HG03108 (cell line): ENCODE data around the gene SHOC2.

Source experiments
- ATAC-seq: cut with Tn5 transposase; IDR thresholded peaks from one replicate; pipeline ENCODE4 v1.9.1; 2021; ENCODE audit warnings: moderate library complexity; ENCODE audit not compliant: unreplicated experiment

Gene SHOC2

DNA sequence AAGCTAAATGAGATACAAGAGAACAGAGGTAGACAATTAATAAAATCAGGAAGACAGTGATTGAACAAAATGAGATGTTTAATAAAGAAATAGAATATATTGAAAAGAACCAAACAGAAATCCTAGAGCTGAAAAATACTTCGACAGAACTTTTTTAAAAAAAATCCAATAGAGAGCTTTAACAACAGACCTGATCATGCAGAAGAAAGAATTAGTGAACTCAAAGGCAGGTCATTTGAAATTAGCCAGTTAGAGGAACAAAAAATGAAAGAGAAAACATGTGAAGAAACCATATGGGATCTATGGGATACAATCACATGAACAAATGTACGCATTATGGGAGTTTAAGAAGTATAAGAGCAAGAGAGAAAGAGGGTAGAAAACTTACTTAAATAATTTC, 120.1 kb downstream of the SHOC2 start:
- ATAC-seq = no peak

- no peak for ATAC-seq
Measured at GRCh38 chr10:111057006-111057405, 137.6 kb downstream of the SHOC2 start.
